Endothelial cell of umbilical vein (primary cell): ENCODE measurements around the gene CLDN1.

Experiments
- CTCF ChIP-seq, 2 donors: IDR thresholded peaks; 1 replicate in 1 of 2; 2 replicates in 1 of 2; pipeline ENCODE4 v1.5.1; 2011; ENCODE audit warnings: low read length in 2 of 2, mild to moderate bottlenecking in 2 of 2, moderate library complexity in 2 of 2, control low read depth in 1 of 2, inconsistent platforms in 1 of 2, low read depth in 1 of 2; ENCODE audit not compliant: insufficient read depth in 1 of 2; ENCODE audit errors: extremely low read depth in 1 of 2
- POLR2A ChIP-seq: IDR thresholded peaks from 2 replicates; pipeline ENCODE4 v1.6.1; 2012; ENCODE audit warnings: low read depth, mild to moderate bottlenecking, control low read depth, low read length

GRCh38 chr3:190288836-190289235 is 33.4 kb downstream of the CLDN1 start:
- no peak for TF ChIP-seq CTCF (IDR thresholded peaks at IDR 0.05; ENCODE audit: extremely low read depth in 1 of 2, insufficient read depth in 1 of 2, low read depth in 1 of 2, low read length in 2 of 2)
- no peak for TF ChIP-seq POLR2A
